GM18505 (cell line): ENCODE measurements around the gene HDAC9.

Source experiments
- ATAC-seq: cut with Tn5 transposase; IDR thresholded peaks from one replicate; pipeline ENCODE4 v1.9.1; 2021; ENCODE audit not compliant: unreplicated experiment
- POLR2A ChIP-seq: IDR thresholded peaks from 4 replicates; pipeline ENCODE4 v1.6.1; 2011; ENCODE audit warnings: borderline replicate concordance; ENCODE audit not compliant: insufficient read depth, insufficient read length; ENCODE audit errors: extremely low read depth

The HDAC9 gene

GRCh38 chr7:18824157-18824556 is 328.6 kb downstream of the HDAC9 start:
- no peak for TF ChIP-seq POLR2A
- no peak for ATAC-seq

- no peak for ATAC-seq
- no peak for TF ChIP-seq POLR2A
Measured at GRCh38 chr7:18828260-18828993, 332.9 kb downstream of the HDAC9 start.

GRCh38 chr7:18828994-18829857 is 333.7 kb downstream of the HDAC9 start:
- ATAC-seq, result no peak
- TF ChIP-seq POLR2A, result no peak

GRCh38 chr7:18829858-18830285 is 334.3 kb downstream of the HDAC9 start:
- TF ChIP-seq POLR2A, result no peak
- no peak for ATAC-seq

GRCh38 chr7:18831419-18831818 is 335.9 kb downstream of the HDAC9 start:
- no peak for TF ChIP-seq POLR2A

GRCh38 chr7:18831943-18832342 is 336.4 kb downstream of the HDAC9 start:
- ATAC-seq, result no peak
- TF ChIP-seq POLR2A, result no peak

More at GRCh38 chr7:18831419-18831818, 335.9 kb downstream of the HDAC9 start:
- no peak for ATAC-seq

- no peak for ATAC-seq
- no peak for TF ChIP-seq POLR2A
Measured at GRCh38 chr7:18834577-18834976, 339.0 kb downstream of the HDAC9 start.

GRCh38 chr7:18835001-18835690 is 339.6 kb downstream of the HDAC9 start:
- ATAC-seq, result no peak
- TF ChIP-seq POLR2A, result no peak

GRCh38 chr7:18843979-18844378 is 348.4 kb downstream of the HDAC9 start:
- no peak for ATAC-seq
- no peak for TF ChIP-seq POLR2A

- no peak for TF ChIP-seq POLR2A
- no peak for ATAC-seq
Measured at GRCh38 chr7:18844735-18845134, 349.2 kb downstream of the HDAC9 start.

GRCh38 chr7:18845700-18846099 is 350.2 kb downstream of the HDAC9 start:
- no peak for TF ChIP-seq POLR2A
- no peak for ATAC-seq

GRCh38 chr7:18846765-18847215 is 351.2 kb downstream of the HDAC9 start:
- no peak for TF ChIP-seq POLR2A
- no peak for ATAC-seq

GRCh38 chr7:18849130-18849529 is 353.6 kb downstream of the HDAC9 start:
- no peak for TF ChIP-seq POLR2A
- ATAC-seq, result no peak
